HCT116 (cell line): ENCODE results near the gene GAREM2. TPM values are rescaled to one million over a fixed set of nuclear protein-coding genes. Genes with fewer than 3 reads are reported as not detected.

Experiments used
- ATAC-seq: fragments of 200-7000 bp; cut with Tn5 transposase; 2 replicates; pipeline ENCODE4 v1.9.1; 2020; ENCODE audit warnings: mild to moderate bottlenecking, moderate library complexity
- BruUV-seq: library from RNA; stranded (reverse); fragments of 400-500 nt; replicated peaks from 2 replicates; lab custom pipeline; 2021; lab: Mats Ljungman, UMichigan
- CTCF ChIA-PET: fragments of 300-600 bp; sonication (Branson Sonifier 250); formaldehyde crosslinking; loops from one replicate; lab custom pipeline; 2021; ENCODE audit warnings: antibody characterized with exemption; lab: Charles Lee
- POLR2A ChIA-PET: fragments of 300-600, 350-600 bp; sonication (Branson Sonifier 250); formaldehyde crosslinking; loops from one replicate; lab custom pipeline; 2021; ENCODE audit warnings: antibody characterized with exemption; lab: Charles Lee
- RAD21 ChIA-PET, 2 experiments: fragments of 300-600 bp; sonication (Branson Sonifier 250); formaldehyde crosslinking; loops; one replicate each; lab custom pipeline; 2023; ENCODE audit warnings: low total read pairs in 2 of 2; ENCODE audit not compliant: uncharacterized antibody in 2 of 2, unreplicated experiment in 2 of 2, low non-redundant PET in 1 of 2; lab: Charles Lee
- DNase-seq: peaks from one replicate; pipeline ENCODE4 v3.0.0-alpha.2; 2010; ENCODE audit warnings: low read depth, low spot score
- H2AFZ ChIP-seq: fragments of 200-600 bp; shearing (Covaris generic), sonication (generic); 2 replicates; pipeline ENCODE4 v1.6.1; 2017; ENCODE audit warnings: low read depth, mixed run types, mixed read lengths, antibody characterized with exemption, low read length; ENCODE audit not compliant: poor library complexity, severe bottlenecking
- H3K27ac ChIP-seq: 2 replicates; pipeline ENCODE4 v1.5.1; 2012; ENCODE audit warnings: low read depth, low read length
- H3K27me3 ChIP-seq: fragments of 200-600 bp; sonication (generic); 2 replicates; pipeline ENCODE4 v1.6.1; 2016; ENCODE audit warnings: mixed run types, low read length, mixed read lengths; ENCODE audit not compliant: insufficient read depth
- H3K36me3 ChIP-seq, 2 experiments: fragments of 200-500 bp in 1 of 2; fragments of 200-600 bp in 1 of 2; sonication (Bioruptor generic) in 1 of 2; sonication (generic) in 1 of 2; 2 replicates each; pipeline versions ENCODE4 v1.5.1 to v1.6.1; 2014 to 2016; ENCODE audit warnings: low read length in 2 of 2, inconsistent platforms in 1 of 2, mixed read lengths in 1 of 2, mixed run types in 1 of 2; ENCODE audit not compliant: insufficient read depth in 2 of 2, control insufficient read depth in 1 of 2
- H3K4me1 ChIP-seq, 2 experiments: fragments of 200-600 bp in 1 of 2; sonication (generic) in 1 of 2; 2 replicates each; pipeline versions ENCODE4 v1.5.1 to v1.6.1; 2012 to 2017; ENCODE audit warnings: low read length in 2 of 2, inconsistent platforms in 1 of 2, mild to moderate bottlenecking in 1 of 2, mixed read lengths in 1 of 2, mixed run types in 1 of 2, moderate library complexity in 1 of 2; ENCODE audit not compliant: insufficient read depth in 2 of 2, control insufficient read depth in 1 of 2
- H3K4me2 ChIP-seq: fragments of 200-600 bp; sonication (generic); 2 replicates; pipeline ENCODE4 v1.6.1; 2017; ENCODE audit warnings: mixed run types, low read length, mixed read lengths
- H3K4me3 ChIP-seq, 2 experiments: fragments of 200-600 bp in 1 of 2; sonication (generic) in 1 of 2; replicated peaks in 1 of 2; 2 replicates each; pipeline ENCODE4 v1.5.1; 2011 to 2016; ENCODE audit warnings: low read length in 2 of 2, control low read depth in 1 of 2, low read depth in 1 of 2, mild to moderate bottlenecking in 1 of 2, mixed read lengths in 1 of 2, mixed run types in 1 of 2
- H3K79me2 ChIP-seq: fragments of 200-600 bp; sonication (generic); 2 replicates; pipeline ENCODE4 v1.6.1; 2017; ENCODE audit warnings: mild to moderate bottlenecking, mixed run types, low read length, moderate library complexity, mixed read lengths; ENCODE audit not compliant: insufficient read depth
- H3K9ac ChIP-seq: fragments of 200-600 bp; sonication (generic); 2 replicates; pipeline ENCODE4 v1.6.1; 2016; ENCODE audit warnings: low read length, mixed read lengths
- H3K9me2 ChIP-seq: fragments of 200-600 bp; sonication (generic), shearing (Covaris generic); 2 replicates; pipeline ENCODE4 v1.6.1; 2017; ENCODE audit warnings: mixed run types, mild to moderate bottlenecking, moderate library complexity; ENCODE audit not compliant: insufficient read depth
- H3K9me3 ChIP-seq, 2 experiments: fragments of 200-500 bp in 1 of 2; fragments of 200-600 bp in 1 of 2; sonication (Bioruptor generic) in 1 of 2; sonication (generic) in 1 of 2; 2 replicates each; pipeline ENCODE4 v1.6.1; 2014 to 2017; ENCODE audit warnings: low read length in 2 of 2, mixed read lengths in 2 of 2, inconsistent platforms in 1 of 2, low read depth in 1 of 2, mild to moderate bottlenecking in 1 of 2, mixed run types in 1 of 2, moderate library complexity in 1 of 2; ENCODE audit not compliant: control insufficient read depth in 1 of 2, insufficient read depth in 1 of 2
- H4K20me1 ChIP-seq: fragments of 200-600 bp; sonication (generic), shearing (Covaris generic); 2 replicates; pipeline ENCODE4 v1.6.1; 2017; ENCODE audit warnings: mixed run types, mild to moderate bottlenecking, moderate library complexity; ENCODE audit not compliant: insufficient read depth
- CBX3 ChIP-seq: IDR thresholded peaks from 2 replicates; pipeline ENCODE4 v1.6.1; 2012; ENCODE audit warnings: low read depth
- CEBPB ChIP-seq: IDR thresholded peaks from 2 replicates; pipeline ENCODE4 v1.6.1; 2012; ENCODE audit warnings: low read depth
- ELF1 ChIP-seq: IDR thresholded peaks from 2 replicates; pipeline ENCODE4 v1.6.1; 2012; ENCODE audit warnings: low read depth, borderline replicate concordance
- EZH2 ChIP-seq: fragments of 200-600 bp; sonication (generic); IDR thresholded peaks from 2 replicates; pipeline ENCODE4 v1.6.1; 2017; ENCODE audit warnings: antibody characterized with exemption, mixed run types
- FOSL1 ChIP-seq: IDR thresholded peaks from 2 replicates; pipeline ENCODE4 v1.6.1; 2012; ENCODE audit warnings: low read depth
- POLR2A ChIP-seq: IDR thresholded peaks from 2 replicates; pipeline ENCODE4 v1.7.0; 2011; ENCODE audit warnings: borderline replicate concordance; ENCODE audit not compliant: insufficient read depth, insufficient read length; ENCODE audit errors: extremely low read depth
- POLR2AphosphoS5 ChIP-seq: IDR thresholded peaks from 2 replicates; pipeline ENCODE4 v1.6.1; 2011; ENCODE audit warnings: mild to moderate bottlenecking, low read depth, low read length, moderate library complexity
- RAD21 ChIP-seq: IDR thresholded peaks from 2 replicates; pipeline ENCODE4 v1.6.1; 2012; ENCODE audit warnings: low read depth, mild to moderate bottlenecking
- SIN3A ChIP-seq: IDR thresholded peaks from 2 replicates; pipeline ENCODE4 v1.6.1; 2012; ENCODE audit warnings: low read depth
- SRF ChIP-seq: IDR thresholded peaks from 2 replicates; pipeline ENCODE4 v1.6.1; 2012; ENCODE audit warnings: low read depth
- TCF7L2 ChIP-seq: IDR thresholded peaks from 2 replicates; pipeline ENCODE4 v1.7.0; 2011; ENCODE audit warnings: borderline replicate concordance, inconsistent platforms; ENCODE audit not compliant: insufficient read depth, insufficient read length; ENCODE audit errors: extremely low read depth
- ZFX ChIP-seq: fragments of 450-650 bp; IDR thresholded peaks from 2 replicates; pipeline ENCODE4 v1.6.1; 2017
- ZNF274 ChIP-seq: fragments of 200-500 bp; sonication (Bioruptor generic); IDR thresholded peaks from 2 replicates; pipeline ENCODE4 v1.6.1; 2014; ENCODE audit warnings: mild to moderate bottlenecking, low read depth, low read length, inconsistent platforms
- intact Hi-C: fragments of 100-400 bp; cut with micrococcal nuclease; formaldehyde crosslinking; loops from 2 replicates; pipeline ENCODE4 v1.10.0; 2022
- total RNA-seq: library from RNA; stranded (reverse); gene quantifications from one replicate; pipeline ENCODE4 v1.2.1, GENCODE V29; 2021; ENCODE audit not compliant: unreplicated experiment
- TF ChIP-seq, protein P1 (sequence below): IDR thresholded peaks from 2 replicates; pipeline ENCODE4 v1.6.1; 2012; ENCODE audit warnings: low read depth
- TF ChIP-seq, protein P2 (sequence below): IDR thresholded peaks from 2 replicates; pipeline ENCODE4 v1.6.1; 2011; ENCODE audit warnings: mild to moderate bottlenecking, low read length, moderate library complexity; ENCODE audit not compliant: insufficient replicate concordance; ENCODE audit errors: extremely low read depth

GAREM2 gene
- total RNA-seq, 1 experiment from 2014 or later, result 13.3 TPM

DNA sequence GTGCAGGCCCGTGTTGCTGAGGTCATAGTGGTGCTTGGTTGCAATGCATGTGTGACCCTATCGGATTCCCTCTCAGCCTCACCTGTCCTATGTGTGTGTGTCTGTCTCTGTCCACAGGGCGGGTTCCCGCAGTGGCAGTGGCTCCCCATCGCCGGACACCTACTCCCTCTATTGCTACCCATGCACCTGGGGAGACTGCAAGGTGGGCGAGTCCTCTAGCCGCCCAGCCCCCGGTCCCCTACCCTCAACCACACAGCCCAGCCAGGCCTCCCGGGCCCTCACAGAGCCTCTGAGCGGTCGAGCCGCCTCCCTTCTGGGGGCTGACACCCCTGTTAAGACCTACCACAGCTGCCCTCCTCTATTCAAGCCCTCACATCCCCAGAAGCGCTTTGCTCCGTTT is 14.2 kb downstream of the GAREM2 start:
- Histone ChIP-seq H3K4me2 (no peak overlapping the region), H3K27ac (no peak overlapping the region), H3K9ac (no peak overlapping the region), H3K4me3 (no peak overlapping the region), H3K27me3 (no peaks in the 10 kb centered on the region), H2AFZ (no peak overlapping the region), H3K9me2 (no peaks in the 10 kb centered on the region), H3K9me3 (no peaks in the 10 kb centered on the region), H4K20me1 (no peaks in the 10 kb centered on the region), H3K4me1 (peaks cover 0 to 9% of the 10 kb centered on the region in 2 experiments; a peak in 1 of 4 replicates), H3K36me3 (no peaks in the 10 kb centered on the region), H3K79me2 (no peaks in the 10 kb centered on the region)
- intact Hi-C loops, result no loop called here
- BruUV-seq, result no TSS peak
- ChIA-PET POLR2A (no interaction called here), RAD21 (no interaction called here), CTCF (no interaction called here)
- DNase-seq (no peak), ATAC-seq (no peak)
- no peak for TF ChIP-seq RAD21

DNA sequence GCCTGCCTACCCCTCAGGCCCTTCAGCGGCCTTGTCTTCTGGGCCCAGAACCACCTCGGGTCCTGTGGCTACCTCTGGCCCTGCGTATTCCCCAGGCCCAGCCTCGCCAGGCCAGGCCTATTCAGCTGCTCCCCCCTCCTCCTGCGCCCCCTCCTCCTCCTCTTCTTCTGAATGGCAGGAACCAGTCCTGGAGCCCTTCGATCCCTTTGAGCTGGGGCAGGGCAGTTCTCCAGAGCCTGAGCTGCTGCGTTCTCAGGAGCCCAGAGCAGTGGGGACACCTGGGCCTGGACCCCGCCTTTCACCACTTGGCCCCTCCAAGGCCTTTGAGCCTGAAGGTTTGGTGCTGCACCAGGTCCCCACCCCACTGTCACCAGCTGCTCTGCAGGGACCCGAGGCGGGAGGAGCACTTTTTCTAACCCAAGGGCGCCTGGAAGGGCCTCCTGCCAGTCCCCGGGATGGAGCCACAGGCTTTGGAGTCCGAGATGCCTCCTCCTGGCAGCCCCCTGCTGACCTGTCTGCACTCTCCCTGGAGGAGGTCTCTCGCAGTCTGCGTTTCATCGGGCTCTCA is 14.7 kb downstream of the GAREM2 start:
- Histone ChIP-seq H3K4me1 (peaks cover 0 to 9% of the 10 kb centered on the region in 2 experiments; a peak in 1 of 4 replicates), H3K27ac (no peak overlapping the region), H2AFZ (no peak overlapping the region), H3K9ac (no peak overlapping the region), H3K4me2 (no peak overlapping the region), H4K20me1 (no peaks in the 10 kb centered on the region), H3K4me3 (no peak overlapping the region), H3K9me2 (no peaks in the 10 kb centered on the region), H3K36me3 (no peaks in the 10 kb centered on the region), H3K9me3 (no peaks in the 10 kb centered on the region), H3K79me2 (no peaks in the 10 kb centered on the region), H3K27me3 (no peaks in the 10 kb centered on the region)
- TF ChIP-seq, protein P1, sequence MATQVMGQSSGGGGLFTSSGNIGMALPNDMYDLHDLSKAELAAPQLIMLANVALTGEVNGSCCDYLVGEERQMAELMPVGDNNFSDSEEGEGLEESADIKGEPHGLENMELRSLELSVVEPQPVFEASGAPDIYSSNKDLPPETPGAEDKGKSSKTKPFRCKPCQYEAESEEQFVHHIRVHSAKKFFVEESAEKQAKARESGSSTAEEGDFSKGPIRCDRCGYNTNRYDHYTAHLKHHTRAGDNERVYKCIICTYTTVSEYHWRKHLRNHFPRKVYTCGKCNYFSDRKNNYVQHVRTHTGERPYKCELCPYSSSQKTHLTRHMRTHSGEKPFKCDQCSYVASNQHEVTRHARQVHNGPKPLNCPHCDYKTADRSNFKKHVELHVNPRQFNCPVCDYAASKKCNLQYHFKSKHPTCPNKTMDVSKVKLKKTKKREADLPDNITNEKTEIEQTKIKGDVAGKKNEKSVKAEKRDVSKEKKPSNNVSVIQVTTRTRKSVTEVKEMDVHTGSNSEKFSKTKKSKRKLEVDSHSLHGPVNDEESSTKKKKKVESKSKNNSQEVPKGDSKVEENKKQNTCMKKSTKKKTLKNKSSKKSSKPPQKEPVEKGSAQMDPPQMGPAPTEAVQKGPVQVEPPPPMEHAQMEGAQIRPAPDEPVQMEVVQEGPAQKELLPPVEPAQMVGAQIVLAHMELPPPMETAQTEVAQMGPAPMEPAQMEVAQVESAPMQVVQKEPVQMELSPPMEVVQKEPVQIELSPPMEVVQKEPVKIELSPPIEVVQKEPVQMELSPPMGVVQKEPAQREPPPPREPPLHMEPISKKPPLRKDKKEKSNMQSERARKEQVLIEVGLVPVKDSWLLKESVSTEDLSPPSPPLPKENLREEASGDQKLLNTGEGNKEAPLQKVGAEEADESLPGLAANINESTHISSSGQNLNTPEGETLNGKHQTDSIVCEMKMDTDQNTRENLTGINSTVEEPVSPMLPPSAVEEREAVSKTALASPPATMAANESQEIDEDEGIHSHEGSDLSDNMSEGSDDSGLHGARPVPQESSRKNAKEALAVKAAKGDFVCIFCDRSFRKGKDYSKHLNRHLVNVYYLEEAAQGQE, result no peak
- no peak for TF ChIP-seq ZFX
- no peak for TF ChIP-seq CBX3
- no peak for TF ChIP-seq CEBPB
- no peak for TF ChIP-seq TCF7L2
- no peak for TF ChIP-seq POLR2A
- no peak for TF ChIP-seq SRF
- no peak for TF ChIP-seq ZNF274
- TF ChIP-seq FOSL1, result no peak
- TF ChIP-seq EZH2, result no peak
- no peak for TF ChIP-seq SIN3A
- TF ChIP-seq ELF1, result no peak
- TF ChIP-seq POLR2AphosphoS5, result no peak
- TF ChIP-seq, protein P2, sequence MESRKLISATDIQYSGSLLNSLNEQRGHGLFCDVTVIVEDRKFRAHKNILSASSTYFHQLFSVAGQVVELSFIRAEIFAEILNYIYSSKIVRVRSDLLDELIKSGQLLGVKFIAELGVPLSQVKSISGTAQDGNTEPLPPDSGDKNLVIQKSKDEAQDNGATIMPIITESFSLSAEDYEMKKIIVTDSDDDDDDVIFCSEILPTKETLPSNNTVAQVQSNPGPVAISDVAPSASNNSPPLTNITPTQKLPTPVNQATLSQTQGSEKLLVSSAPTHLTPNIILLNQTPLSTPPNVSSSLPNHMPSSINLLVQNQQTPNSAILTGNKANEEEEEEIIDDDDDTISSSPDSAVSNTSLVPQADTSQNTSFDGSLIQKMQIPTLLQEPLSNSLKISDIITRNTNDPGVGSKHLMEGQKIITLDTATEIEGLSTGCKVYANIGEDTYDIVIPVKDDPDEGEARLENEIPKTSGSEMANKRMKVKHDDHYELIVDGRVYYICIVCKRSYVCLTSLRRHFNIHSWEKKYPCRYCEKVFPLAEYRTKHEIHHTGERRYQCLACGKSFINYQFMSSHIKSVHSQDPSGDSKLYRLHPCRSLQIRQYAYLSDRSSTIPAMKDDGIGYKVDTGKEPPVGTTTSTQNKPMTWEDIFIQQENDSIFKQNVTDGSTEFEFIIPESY, result no peak
- ChIA-PET RAD21 (no interaction called here), POLR2A (no interaction called here), CTCF (no interaction called here)
- ATAC-seq, result no peak
- BruUV-seq, result no TSS peak
- DNase-seq, result no peak
- intact Hi-C loops, result no loop called here
